CD4-positive, alpha-beta T cell (primary cell): ENCODE measurements around the gene USP8. TPM values are rescaled to one million over a fixed set of nuclear protein-coding genes. Genes with fewer than 3 reads are reported as not detected.

Source experiments
- ATAC-seq: fragments of 200-7000 bp; cut with Tn5 transposase; one replicate; pipeline ENCODE4 v1.10.0; 2022; ENCODE audit warnings: mild to moderate bottlenecking; ENCODE audit not compliant: poor library complexity
- CTCF ChIA-PET: fragments of 350-600 bp; sonication (Branson Sonifier 250); formaldehyde crosslinking; loops from one replicate; lab custom pipeline; 2021; ENCODE audit warnings: antibody characterized with exemption, inconsistent platforms; lab: Charles Lee
- POLR2A ChIA-PET: fragments of 350-600 bp; sonication (Branson Sonifier 250); formaldehyde crosslinking; loops from one replicate; lab custom pipeline; 2021; ENCODE audit warnings: antibody characterized with exemption, inconsistent platforms; lab: Charles Lee
- DNase-seq, 14 experiments: peaks; one replicate each; pipeline ENCODE4 v3.0.0-alpha.2; 2013 to 2020; ENCODE audit warnings: mixed read lengths in 2 of 14
- H3K27ac ChIP-seq, 2 donors: one replicate each; pipeline versions ENCODE4 v1.5.1 to v1.7.0; 2013; ENCODE audit warnings: low read length in 2 of 2, low read depth in 1 of 2, mild to moderate bottlenecking in 1 of 2
- H3K27me3 ChIP-seq, 2 experiments: 1 replicate in 1 of 2; 2 replicates in 1 of 2; pipeline versions ENCODE4 v1.6.1 to v1.7.0; 2013; ENCODE audit warnings: low read length in 2 of 2, control low read depth in 1 of 2, mild to moderate bottlenecking in 1 of 2, moderate library complexity in 1 of 2; ENCODE audit not compliant: insufficient read depth in 2 of 2, control insufficient read depth in 1 of 2
- H3K36me3 ChIP-seq: one replicate; pipeline ENCODE4 v1.6.1; 2013; ENCODE audit warnings: low read length, control low read depth; ENCODE audit not compliant: insufficient read depth
- H3K4me1 ChIP-seq: one replicate; pipeline ENCODE4 v1.6.1; 2013; ENCODE audit warnings: low read length, control low read depth; ENCODE audit not compliant: insufficient read depth
- H3K4me3 ChIP-seq: one replicate; pipeline ENCODE4 v1.5.1; 2013; ENCODE audit warnings: mild to moderate bottlenecking, low read length, moderate library complexity
- H3K9me3 ChIP-seq, 2 experiments: 1 replicate in 1 of 2; 2 replicates in 1 of 2; pipeline versions ENCODE4 v1.6.1 to v1.7.0; 2013; ENCODE audit warnings: low read length in 2 of 2, mild to moderate bottlenecking in 2 of 2, control low read depth in 1 of 2, moderate library complexity in 1 of 2; ENCODE audit not compliant: control insufficient read depth in 1 of 2, insufficient read depth in 1 of 2
- H3K27ac Mint-ChIP-seq: one replicate; pipeline ENCODE4 v1.8.0; 2020; ENCODE audit warnings: mixed read lengths
- H3K27me3 Mint-ChIP-seq: one replicate; pipeline ENCODE4 v1.8.0; 2021; ENCODE audit warnings: mixed read lengths
- H3K36me3 Mint-ChIP-seq: one replicate; pipeline ENCODE4 v1.8.0; 2021; ENCODE audit warnings: low read depth, mixed read lengths
- H3K4me1 Mint-ChIP-seq: one replicate; pipeline ENCODE4 v1.8.0; 2021; ENCODE audit warnings: low read depth, mixed read lengths
- H3K4me3 Mint-ChIP-seq: one replicate; pipeline ENCODE4 v1.8.0; 2020; ENCODE audit warnings: mild to moderate bottlenecking, mixed read lengths
- H3K9me3 Mint-ChIP-seq: one replicate; pipeline ENCODE4 v1.8.0; 2020; ENCODE audit warnings: mixed read lengths
- CTCF ChIP-seq: fragments of 200-600 bp; IDR thresholded peaks from one replicate; pipeline ENCODE4 v1.8.0; 2022; ENCODE audit warnings: antibody characterized with exemption, mild to moderate bottlenecking
- intact Hi-C, 2 experiments: fragments of 100-400 bp; cut with DNase I in 1 of 2; cut with micrococcal nuclease in 1 of 2; formaldehyde crosslinking; loops; one replicate each; pipeline versions ENCODE4 v1.15.1 to v1.9.0; 2023 to 2025; cut with DNase I, micrococcal nuclease
- total RNA-seq, 174 experiments: library from RNA in 2 of 174; stranded (reverse) in 2 of 174; gene quantifications; one replicate each; pipeline ENCODE4 v1.2.3 and lab custom pipeline; 2021 to 2026

Gene USP8
- total RNA-seq, 2 experiments from 2014 or later, result 48.9 to 50.0 TPM

GRCh38 chr15:50415752-50416404, 8.3 kb upstream of the USP8 start:
- H3K36me3 Mint-ChIP-seq, result no peaks in the 10 kb centered on the region
- no peak overlapping the region for H3K4me3 Mint-ChIP-seq
- ATAC-seq, result no peak
- no peaks in the 10 kb centered on the region for H3K27me3 Mint-ChIP-seq
- no peak for TF ChIP-seq CTCF
- no peaks in the 10 kb centered on the region for H3K9me3 ChIP-seq
- H3K4me3 ChIP-seq, result no peak overlapping the region
- no peaks in the 10 kb centered on the region for H3K27me3 ChIP-seq
- no peaks in the 10 kb centered on the region for H3K4me1 Mint-ChIP-seq
- peak in 2 of 14 experiments; percentile 7 to 32 for DNase-seq
- intact Hi-C loops, result no loop called here
- CTCF ChIA-PET, result interaction anchor here (0.7 to 1.0 kb wide), 2 partner anchors 22 to 26 kb away, joined by 4 read pairs; no protein-coding TSS in a partner anchor
- no peaks in the 10 kb centered on the region for H3K36me3 ChIP-seq
- no peaks in the 10 kb centered on the region for H3K9me3 Mint-ChIP-seq
- POLR2A ChIA-PET, result interaction anchor here (0.7 to 1.9 kb wide), 2 partner anchors 61 to 172 kb away, joined by 5 to 7 read pairs; partner anchors contain the start of gene GABPB1
- no peak overlapping the region for H3K27ac Mint-ChIP-seq
- H3K4me1 ChIP-seq, result no peaks in the 10 kb centered on the region
- no peak overlapping the region for H3K27ac ChIP-seq

GRCh38 chr15:50416890-50417289, 7.3 kb upstream of the USP8 start:
- H3K27me3 ChIP-seq, result no peaks in the 10 kb centered on the region
- intact Hi-C loops, result no loop called here
- TF ChIP-seq CTCF, result no peak
- Mint-ChIP-seq H3K4me1 (no peaks in the 10 kb centered on the region), H3K9me3 (no peaks in the 10 kb centered on the region), H3K4me3 (no peak overlapping the region), H3K36me3 (no peaks in the 10 kb centered on the region), H3K27me3 (no peaks in the 10 kb centered on the region), H3K27ac (no peak overlapping the region)
- ChIA-PET CTCF (no interaction called here), POLR2A (interaction anchor here (1.9 kb wide), 1 partner anchor 62 kb away, joined by 7 read pairs; the partner anchor contains the start of gene GABPB1)
- no peaks in the 10 kb centered on the region for H3K36me3 ChIP-seq
- no peak for DNase-seq
- H3K4me3 ChIP-seq, result no peak overlapping the region
- no peaks in the 10 kb centered on the region for H3K4me1 ChIP-seq
- no peak overlapping the region for H3K27ac ChIP-seq
- no peak for ATAC-seq
- H3K9me3 ChIP-seq, result no peaks in the 10 kb centered on the region

GRCh38 chr15:50418041-50418583, 6.1 kb upstream of the USP8 start:
- H3K9me3 ChIP-seq, result no peaks in the 10 kb centered on the region
- H3K36me3 ChIP-seq, result no peaks in the 10 kb centered on the region
- Mint-ChIP-seq H3K27me3 (no peaks in the 10 kb centered on the region), H3K4me3 (no peak overlapping the region), H3K4me1 (no peaks in the 10 kb centered on the region), H3K27ac (no peak overlapping the region), H3K36me3 (no peaks in the 10 kb centered on the region), H3K9me3 (no peaks in the 10 kb centered on the region)
- ChIA-PET CTCF (no interaction called here), POLR2A (no interaction called here)
- H3K4me3 ChIP-seq, result no peak overlapping the region
- H3K27me3 ChIP-seq, result no peaks in the 10 kb centered on the region
- TF ChIP-seq CTCF, result no peak
- no peak overlapping the region for H3K27ac ChIP-seq
- DNase-seq, result no peak
- intact Hi-C loops, result no loop called here
- H3K4me1 ChIP-seq, result peaks cover under 1% of the 10 kb centered on the region
- ATAC-seq, result no peak
